Trophoblast cell (in vitro differentiated cells and primary cell): ENCODE data around the gene ASTN2.

Source experiments
- DNase-seq, 2 donors: peaks; one replicate each; pipeline ENCODE4 v3.0.0-alpha.2; 2016
- H2AFZ ChIP-seq: 2 replicates; pipeline ENCODE4 v1.6.1; 2013; ENCODE audit warnings: low read length, moderate library complexity, mild to moderate bottlenecking; ENCODE audit not compliant: insufficient read depth, poor library complexity
- H2AK5ac ChIP-seq: 2 replicates; pipeline ENCODE4 v1.6.1; 2013; ENCODE audit warnings: mild to moderate bottlenecking, low read length
- H2BK120ac ChIP-seq: 2 replicates; pipeline ENCODE4 v1.6.1; 2013; ENCODE audit warnings: low read length, mild to moderate bottlenecking, moderate library complexity; ENCODE audit not compliant: insufficient read depth, poor library complexity
- H2BK12ac ChIP-seq: 2 replicates; pipeline ENCODE4 v1.6.1; 2013; ENCODE audit warnings: mild to moderate bottlenecking, low read length, moderate library complexity
- H2BK5ac ChIP-seq: 2 replicates; pipeline ENCODE4 v1.6.1; 2013; ENCODE audit warnings: low read length, low read depth, moderate library complexity, mild to moderate bottlenecking; ENCODE audit not compliant: poor library complexity
- H3K14ac ChIP-seq: 2 replicates; pipeline ENCODE4 v1.6.1; 2013; ENCODE audit warnings: mild to moderate bottlenecking, low read length
- H3K18ac ChIP-seq: 2 replicates; pipeline ENCODE4 v1.6.1; 2013; ENCODE audit warnings: mild to moderate bottlenecking, low read length
- H3K23ac ChIP-seq: 2 replicates; pipeline ENCODE4 v1.6.1; 2013; ENCODE audit warnings: low read length
- H3K27ac ChIP-seq: 2 replicates; pipeline ENCODE4 v1.5.1; 2013; ENCODE audit warnings: low read depth, mild to moderate bottlenecking, inconsistent platforms, low read length, moderate library complexity
- H3K27me3 ChIP-seq: 2 replicates; pipeline ENCODE4 v1.6.1; 2013; ENCODE audit warnings: inconsistent platforms, mild to moderate bottlenecking, low read length, moderate library complexity; ENCODE audit not compliant: insufficient read depth
- H3K36me3 ChIP-seq, 2 experiments: 1 replicate in 1 of 2; 2 replicates in 1 of 2; pipeline ENCODE4 v1.6.1; 2013; ENCODE audit warnings: low read length in 2 of 2, mild to moderate bottlenecking in 2 of 2, moderate library complexity in 1 of 2; ENCODE audit not compliant: insufficient read depth in 2 of 2, control insufficient read depth in 1 of 2
- H3K4ac ChIP-seq: 2 replicates; pipeline ENCODE4 v1.6.1; 2013; ENCODE audit warnings: low read depth, mild to moderate bottlenecking, low read length, moderate library complexity
- H3K4me1 ChIP-seq, 2 experiments: 1 replicate in 1 of 2; 2 replicates in 1 of 2; pipeline ENCODE4 v1.6.1; 2013; ENCODE audit warnings: low read length in 2 of 2, mild to moderate bottlenecking in 2 of 2, moderate library complexity in 1 of 2; ENCODE audit not compliant: insufficient read depth in 2 of 2, control insufficient read depth in 1 of 2
- H3K4me2 ChIP-seq: 2 replicates; pipeline ENCODE4 v1.6.1; 2013; ENCODE audit warnings: inconsistent platforms, mild to moderate bottlenecking, low read length, moderate library complexity
- H3K4me3 ChIP-seq: 2 replicates; pipeline ENCODE4 v1.5.1; 2013; ENCODE audit warnings: mild to moderate bottlenecking, low read depth, low read length, inconsistent platforms
- H3K79me1 ChIP-seq: one replicate; pipeline ENCODE4 v1.6.1; 2013; ENCODE audit warnings: low read length
- H3K79me2 ChIP-seq: 2 replicates; pipeline ENCODE4 v1.6.1; 2013; ENCODE audit warnings: low read length, mild to moderate bottlenecking; ENCODE audit not compliant: control insufficient read depth, insufficient read depth, poor library complexity
- H3K9ac ChIP-seq: 2 replicates; pipeline ENCODE4 v1.6.1; 2013; ENCODE audit warnings: mild to moderate bottlenecking, low read length
- H3K9me3 ChIP-seq: 2 replicates; pipeline ENCODE4 v1.6.1; 2013; ENCODE audit warnings: low read depth, mild to moderate bottlenecking, control low read depth, inconsistent platforms, low read length; ENCODE audit not compliant: insufficient read depth
- H4K12ac ChIP-seq: 2 replicates; pipeline ENCODE4 v1.6.1; 2013; ENCODE audit warnings: low read depth, mild to moderate bottlenecking, low read length, moderate library complexity
- H4K8ac ChIP-seq: 2 replicates; pipeline ENCODE4 v1.6.1; 2013; ENCODE audit warnings: low read depth, mild to moderate bottlenecking, low read length, moderate library complexity
- H4K91ac ChIP-seq: one replicate; pipeline ENCODE4 v1.6.1; 2013; ENCODE audit warnings: low read depth, mild to moderate bottlenecking, low read length, moderate library complexity
- WGBS: extraction: QIAGEN DNeasy Blood & Tissue Kit; methylation state at CpG from one replicate; pipeline ENCODE4 v1.1.7; 2013; ENCODE audit warnings: missing lambda C conversion rate; ENCODE audit not compliant: insufficient read length, insufficient coverage; ENCODE audit errors: extremely low coverage; 5-methylcytosine and 5-hydroxymethylcytosine counted together

Gene ASTN2

DNA sequence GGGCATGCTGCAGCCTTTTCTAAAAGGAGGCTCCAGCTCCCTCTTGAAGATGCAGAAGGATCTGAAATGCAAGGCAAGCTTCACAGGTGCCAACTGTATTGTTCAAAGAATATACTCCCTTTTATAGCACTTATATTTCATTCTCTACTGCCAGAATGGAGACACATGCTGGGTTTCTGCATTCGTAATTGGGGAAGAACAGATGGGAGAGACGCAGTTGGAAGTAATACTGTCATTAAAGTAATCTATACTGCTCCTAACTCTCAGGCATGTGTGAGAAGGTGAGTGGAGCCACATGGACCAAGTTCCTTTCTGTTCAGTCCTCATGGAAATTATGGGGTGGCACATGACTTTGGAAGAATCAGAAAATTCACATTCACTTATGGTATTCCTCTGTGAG, 501.3 kb downstream of the ASTN2 start:
- no peaks in the 10 kb centered on the region for H3K79me1 ChIP-seq
- H3K4me3 ChIP-seq: no peak overlapping the region
- no peak overlapping the region for H4K91ac ChIP-seq
- no peak overlapping the region for H2BK5ac ChIP-seq
- no peak overlapping the region for H3K9ac ChIP-seq
- H3K36me3 ChIP-seq: no peaks in the 10 kb centered on the region
- no peak for DNase-seq
- H4K8ac ChIP-seq: no peak overlapping the region
- no peak overlapping the region for H2AK5ac ChIP-seq
- no CpG with 5 or more reads among the region's 2 CpGs for WGBS
- H3K14ac ChIP-seq: no peak overlapping the region
- H3K4ac ChIP-seq: no peak overlapping the region
- H3K4me1 ChIP-seq: no peaks in the 10 kb centered on the region
- no peaks in the 10 kb centered on the region for H3K79me2 ChIP-seq
- H2BK12ac ChIP-seq: no peak overlapping the region
- no peak overlapping the region for H2BK120ac ChIP-seq
- H3K9me3 ChIP-seq: no peaks in the 10 kb centered on the region
- no peak overlapping the region for H3K23ac ChIP-seq
- no peak overlapping the region for H4K12ac ChIP-seq
- no peaks in the 10 kb centered on the region for H3K27me3 ChIP-seq
- no peak overlapping the region for H2AFZ ChIP-seq
- no peak overlapping the region for H3K4me2 ChIP-seq
- no peak overlapping the region for H3K27ac ChIP-seq
- H3K18ac ChIP-seq: no peak overlapping the region

DNA sequence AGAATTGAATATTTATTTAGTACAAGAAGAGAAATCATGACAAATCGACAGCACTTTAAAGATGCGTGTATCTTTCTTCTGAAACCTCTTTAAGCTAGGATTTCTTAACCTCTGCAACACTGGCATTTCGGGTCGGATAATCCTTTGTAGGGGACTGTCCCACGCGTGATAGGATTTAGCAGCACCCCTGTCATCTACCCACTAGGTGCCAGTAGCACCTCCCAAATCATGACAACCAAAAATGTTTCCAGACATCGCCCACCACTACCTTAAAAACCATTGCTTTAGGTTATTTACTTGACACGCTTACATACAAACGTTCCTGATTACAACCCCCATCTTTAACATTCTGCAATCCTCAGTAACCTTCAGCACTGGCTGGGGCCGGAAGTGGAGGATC, 504.7 kb downstream of the ASTN2 start:
- DNase-seq: no peak
- no peak overlapping the region for H4K12ac ChIP-seq
- H2BK5ac ChIP-seq: no peak overlapping the region
- no peak overlapping the region for H2BK120ac ChIP-seq
- no peak overlapping the region for H4K8ac ChIP-seq
- no peaks in the 10 kb centered on the region for H3K9me3 ChIP-seq
- WGBS: no CpG with 5 or more reads among the region's 10 CpGs
- no peak overlapping the region for H2BK12ac ChIP-seq
- peaks cover 0 to 4% of the 10 kb centered on the region in 2 experiments for H3K4me1 ChIP-seq
- H3K4me3 ChIP-seq: no peak overlapping the region
- H3K18ac ChIP-seq: no peak overlapping the region
- H3K23ac ChIP-seq: no peak overlapping the region
- no peak overlapping the region for H3K9ac ChIP-seq
- no peak overlapping the region for H3K27ac ChIP-seq
- H3K4me2 ChIP-seq: no peak overlapping the region
- no peaks in the 10 kb centered on the region for H3K79me2 ChIP-seq
- H3K4ac ChIP-seq: no peak overlapping the region
- no peak overlapping the region for H3K14ac ChIP-seq
- no peak overlapping the region for H2AK5ac ChIP-seq
- H4K91ac ChIP-seq: no peak overlapping the region
- no peaks in the 10 kb centered on the region for H3K79me1 ChIP-seq
- H2AFZ ChIP-seq: no peak overlapping the region
- H3K27me3 ChIP-seq: no peaks in the 10 kb centered on the region
- H3K36me3 ChIP-seq: no peaks in the 10 kb centered on the region

DNA sequence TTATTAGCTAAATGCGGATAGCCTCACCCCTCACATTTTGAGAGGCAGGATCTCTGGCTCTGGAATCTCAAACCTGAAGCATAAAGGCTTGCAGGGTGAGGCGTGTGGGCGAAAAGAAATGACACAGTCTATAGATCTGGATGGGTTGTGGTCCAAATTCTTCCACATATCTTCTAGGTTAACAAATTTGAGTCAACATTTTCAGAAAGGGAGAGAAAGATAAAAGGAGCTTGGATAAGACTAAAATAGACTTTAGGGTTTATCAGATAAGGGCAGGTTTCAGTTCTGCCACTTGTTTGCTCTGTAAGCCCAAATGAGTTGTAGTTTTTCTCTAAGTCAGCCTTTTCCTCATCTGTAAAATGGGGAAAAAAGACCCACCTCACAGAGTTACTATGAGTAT, 506.9 kb downstream of the ASTN2 start:
- H3K36me3 ChIP-seq: peaks cover 0 to 1% of the 10 kb centered on the region in 2 experiments
- no peak overlapping the region for H2BK5ac ChIP-seq
- no peak overlapping the region for H2AFZ ChIP-seq
- peaks cover 0 to 4% of the 10 kb centered on the region in 2 experiments for H3K4me1 ChIP-seq
- H4K8ac ChIP-seq: no peak overlapping the region
- no peak overlapping the region for H2BK120ac ChIP-seq
- no peak overlapping the region for H3K18ac ChIP-seq
- H3K9ac ChIP-seq: no peak overlapping the region
- no peak overlapping the region for H3K4me3 ChIP-seq
- H3K9me3 ChIP-seq: no peaks in the 10 kb centered on the region
- H3K14ac ChIP-seq: no peak overlapping the region
- no peak overlapping the region for H3K4me2 ChIP-seq
- no peaks in the 10 kb centered on the region for H3K79me1 ChIP-seq
- no peak overlapping the region for H4K91ac ChIP-seq
- DNase-seq: no peak
- H3K23ac ChIP-seq: no peak overlapping the region
- H3K27ac ChIP-seq: no peak overlapping the region
- H3K79me2 ChIP-seq: no peaks in the 10 kb centered on the region
- H2AK5ac ChIP-seq: no peak overlapping the region
- no peak overlapping the region for H2BK12ac ChIP-seq
- H3K4ac ChIP-seq: no peak overlapping the region
- no peaks in the 10 kb centered on the region for H3K27me3 ChIP-seq
- H4K12ac ChIP-seq: no peak overlapping the region
- WGBS: no CpG with 5 or more reads among the region's 3 CpGs

DNA sequence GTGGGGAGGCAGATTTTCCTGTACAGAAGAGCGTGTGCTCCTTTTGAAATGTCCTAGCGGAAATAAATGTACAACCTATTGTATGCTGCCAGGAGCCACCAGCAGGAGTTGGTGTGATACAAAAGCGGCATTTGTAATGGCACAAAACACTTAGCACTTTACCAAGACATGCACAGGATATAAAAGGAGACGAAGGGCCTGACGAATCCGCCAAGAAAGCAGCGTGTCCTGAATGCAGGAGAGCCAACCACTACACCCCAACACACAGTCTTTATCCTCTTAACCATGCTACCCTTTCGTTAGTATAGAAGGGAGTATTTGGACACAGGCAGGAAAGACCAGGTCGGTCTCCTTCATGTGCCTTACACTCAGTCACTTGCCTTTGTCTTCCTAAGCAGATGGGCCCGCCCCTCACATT, 509.7 kb downstream of the ASTN2 start:
- H2AFZ ChIP-seq: no peak overlapping the region
- H2AK5ac ChIP-seq: no peak overlapping the region
- no peak overlapping the region for H3K14ac ChIP-seq
- DNase-seq: no peak
- no peak overlapping the region for H3K4ac ChIP-seq
- no peak overlapping the region for H2BK120ac ChIP-seq
- no peak overlapping the region for H3K18ac ChIP-seq
- WGBS: no CpG with 5 or more reads among the region's 10 CpGs
- H3K9me3 ChIP-seq: peaks cover 3% of the 10 kb centered on the region
- H3K4me2 ChIP-seq: no peak overlapping the region
- H2BK12ac ChIP-seq: no peak overlapping the region
- H3K4me1 ChIP-seq: peaks cover 0 to 4% of the 10 kb centered on the region in 2 experiments
- H4K91ac ChIP-seq: no peak overlapping the region
- peaks cover 0 to 1% of the 10 kb centered on the region in 2 experiments for H3K36me3 ChIP-seq
- no peaks in the 10 kb centered on the region for H3K27me3 ChIP-seq
- no peaks in the 10 kb centered on the region for H3K79me2 ChIP-seq
- H3K27ac ChIP-seq: no peak overlapping the region
- H2BK5ac ChIP-seq: no peak overlapping the region
- H3K79me1 ChIP-seq: no peaks in the 10 kb centered on the region
- no peak overlapping the region for H3K9ac ChIP-seq
- H4K12ac ChIP-seq: no peak overlapping the region
- no peak overlapping the region for H3K4me3 ChIP-seq
- H4K8ac ChIP-seq: no peak overlapping the region
- H3K23ac ChIP-seq: no peak overlapping the region
